ENCODE results near the gene ATP5F1D. TPM values are rescaled to one million over a fixed set of nuclear protein-coding genes. Genes with fewer than 3 reads are reported as not detected.

Gene ATP5F1D
- total and polyA plus RNA-seq, 2 of the 8 experiments (the other 6 are each of a cell fraction or from before 2014, with no cell fraction given), result 174 to 249 TPM

GRCh38 chr19:1247748-1248138, 6.2 kb downstream of the ATP5F1D start:
- H3K18ac ChIP-seq (ENCODE audit: extremely low read depth, low read length), result peak overlapping the region; percentile 36
- H2AFZ ChIP-seq (ENCODE audit: low read length), result no peak overlapping the region
- no peaks in the 10 kb centered on the region for H3K27me3 ChIP-seq (replicated peaks in 1 of 4; ENCODE audit: control insufficient read depth in 3 of 4, extremely low read depth in 1 of 4, insufficient read depth in 3 of 4, low read length in 3 of 4)
- WGBS, 2 experiments (ENCODE audit: extremely low coverage in 1 of 2, insufficient coverage in 1 of 2, insufficient read length in 1 of 2, insufficient replicate concordance in 2 of 2, low coverage in 1 of 2, low lambda C conversion rate in 2 of 2, missing lambda C conversion rate in 1 of 2), result 84% methylated on average over 8 of the region's 8 CpGs; no CpG with 5 or more reads in 1 of the 2 experiments
- H3K9ac ChIP-seq (replicated peaks in 1 of 4; ENCODE audit: extremely low read depth in 1 of 4, low read depth in 3 of 4, low read length in 3 of 4), result peak overlapping the region in 1 of 4 experiments; percentile 49; a peak in 1 of 7 replicates
- no peak overlapping the region for H3K23ac ChIP-seq (ENCODE audit: insufficient read length)
- ChIA-PET CTCF (ENCODE audit: partially characterized antibody) (interaction anchor here (7.7 kb wide), 1 partner anchor 15 kb away, joined by 212 read pairs; the partner anchor contains the start of gene CIRBP), POLR2A (ENCODE audit: partially characterized antibody) (interaction anchor here (4.8 to 14.3 kb wide), 3 partner anchors 14 to 26 kb away, joined by 42 to 456 read pairs (median 355); partner anchors contain the start of genes CIRBP and FAM174C)
- peak overlapping the region; percentile 42 to 79 for H3K4me2 ChIP-seq (ENCODE audit: insufficient read depth in 1 of 2, low read depth in 2 of 2, low read length in 2 of 2)
- peak overlapping the region; percentile 28 for H3K4ac ChIP-seq (replicated peaks; ENCODE audit: insufficient read length, low read depth, low read length)
- no peak overlapping the region for H2BK120ac ChIP-seq (replicated peaks; ENCODE audit: low read depth, low read length)
- peak overlapping the region; percentile 60; the same call in 1 of the 2 replicates for H2BK5ac ChIP-seq (ENCODE audit: low read depth, low read length)
- H3K4me1 ChIP-seq (replicated peaks in 1 of 4; ENCODE audit: control insufficient read depth in 3 of 4, insufficient read depth in 4 of 4, low read length in 3 of 4), result peaks cover 0 to 29% (median 12%) of the 10 kb centered on the region in 4 experiments; a peak in 6 of 7 replicates
- H3K79me2 ChIP-seq (ENCODE audit: control insufficient read depth in 1 of 2, insufficient read depth in 2 of 2, low read length in 2 of 2), result peaks cover 9 to 30% of the 10 kb centered on the region in 2 experiments
- no peak overlapping the region for H2BK20ac ChIP-seq (ENCODE audit: low read length)
- DNase-seq (ENCODE audit: low read depth in 1 of 2, low spot score in 2 of 2), result no peak
- H3K9me3 ChIP-seq (ENCODE audit: insufficient read depth in 2 of 2, low read depth in 1 of 2, low read length in 1 of 2), result no peaks in the 10 kb centered on the region
- peak overlapping the region; percentile 41; the same call in 1 of the 2 replicates for H3K27ac ChIP-seq (ENCODE audit: low read depth, low read length)
- peaks cover 3 to 18% (median 11%) of the 10 kb centered on the region in 4 experiments; a peak in 4 of 8 replicates for H3K36me3 ChIP-seq (ENCODE audit: control insufficient read depth in 2 of 4, insufficient read depth in 4 of 4, low read length in 3 of 4)
- FAIRE-seq, result no peak
- H3K79me1 ChIP-seq (ENCODE audit: low read depth, low read length), result 0 out of 2 replicates have a peak, but pooled peaks cover 5% of the 10 kb centered on the region
- H4K5ac ChIP-seq (ENCODE audit: insufficient read length, low read depth, low read length), result no peak overlapping the region
- peaks cover 2% of the 10 kb centered on the region; the same call in 1 of the 2 replicates for H3K23me2 ChIP-seq (ENCODE audit: low read depth, low read length)
- H3K14ac ChIP-seq (ENCODE audit: insufficient read length), result no peak overlapping the region
- TF ChIP-seq TAF7 (optimal IDR thresholded peaks at IDR 0.05; ENCODE audit: borderline replicate concordance, low read depth, low read length) (no peak), EZH2 (IDR thresholded peaks at IDR 0.05; ENCODE audit: low read depth, low read length, severe bottlenecking) (no peak), KDM1A (IDR thresholded peaks at IDR 0.05; ENCODE audit: borderline replicate concordance, low read length) (peak; percentile 87; the same call in 1 of the 2 replicates), GTF2F1 (IDR thresholded peaks at IDR 0.05; ENCODE audit: borderline replicate concordance, low read depth, low read length) (no peak), SP4 (IDR thresholded peaks at IDR 0.05; ENCODE audit: low read length) (no peak), EP300 (IDR thresholded peaks at IDR 0.05; ENCODE audit: borderline replicate concordance in 1 of 2, low read depth in 2 of 2, low read length in 2 of 2) (no peak)
- TF ChIP-seq, protein P1, sequence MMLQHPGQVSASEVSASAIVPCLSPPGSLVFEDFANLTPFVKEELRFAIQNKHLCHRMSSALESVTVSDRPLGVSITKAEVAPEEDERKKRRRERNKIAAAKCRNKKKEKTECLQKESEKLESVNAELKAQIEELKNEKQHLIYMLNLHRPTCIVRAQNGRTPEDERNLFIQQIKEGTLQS (IDR thresholded peaks at IDR 0.05; ENCODE audit: insufficient read depth, low read depth, low read length), result no peak
- 0 out of 2 replicates have a peak overlapping the region, but pooled peaks have one; percentile 17 for H2BK12ac ChIP-seq (ENCODE audit: low read depth, low read length)
- peak overlapping the region; percentile 90; the same call in 1 of the 2 replicates for H2AK5ac ChIP-seq (ENCODE audit: low read depth, low read length)
- no peak overlapping the region for H4K91ac ChIP-seq (replicated peaks; ENCODE audit: insufficient read length, low read length)
- peaks cover 7 to 12% of the 10 kb centered on the region in 2 experiments for H4K20me1 ChIP-seq (replicated peaks in 1 of 2; ENCODE audit: control insufficient read depth in 1 of 2, insufficient read depth in 2 of 2, low read length in 2 of 2)
- H3K4me3 ChIP-seq (ENCODE audit: extremely low read depth in 1 of 4, insufficient read depth in 2 of 4, low read depth in 3 of 4, low read length in 4 of 4), result peak overlapping the region; percentile 44 to 95 (median 64); a peak in 5 of 8 replicates
- peak overlapping the region; percentile 72; the same call in 1 of the 2 replicates for H2BK15ac ChIP-seq (ENCODE audit: low read length)
- H4K8ac ChIP-seq (ENCODE audit: extremely low read depth, insufficient read depth, low read length), result peak overlapping the region; percentile 62
- H3K56ac ChIP-seq (replicated peaks; ENCODE audit: insufficient read length, low read depth, low read length), result no peak overlapping the region

Measured in H1 (cell line).